Body of pancreas (tissue), 4 donors: ENCODE results near the gene ANKRD33. TPM values are rescaled to one million over a fixed set of nuclear protein-coding genes. Genes with fewer than 3 reads are reported as not detected.
A peak's percentile ranks its signal among the peaks of the same experiment; 100 is the strongest.

Experiments
- ATAC-seq: fragments of 150-250 bp; one replicate; pipeline ENCODE4 v1.9.1; 2016
- DNase-seq, 4 donors: peaks; one replicate each; pipeline ENCODE4 v3.0.0-alpha.2; 2019
- H3K27ac ChIP-seq, 4 donors: fragments of 200-600 bp; sonication (generic); 1 replicate in 3 of 4; 2 replicates in 1 of 4; pipeline versions ENCODE4 v1.5.1 to v1.6.1; 2016 to 2019; ENCODE audit warnings: mild to moderate bottlenecking in 1 of 4, mixed read lengths in 1 of 4, moderate library complexity in 1 of 4
- H3K27me3 ChIP-seq, 2 donors: fragments of 200-600 bp; sonication (generic); one replicate each; pipeline ENCODE4 v1.6.0; 2016; ENCODE audit warnings: mild to moderate bottlenecking in 1 of 2
- H3K36me3 ChIP-seq, 2 donors: fragments of 200-600 bp; sonication (generic); replicated peaks in 1 of 2; 2 replicates each; pipeline ENCODE4 v1.5.1; 2016; ENCODE audit warnings: low read depth in 2 of 2; ENCODE audit not compliant: insufficient read depth in 1 of 2
- H3K4me1 ChIP-seq: fragments of 200-600 bp; sonication (generic); one replicate; pipeline ENCODE4 v1.6.0; 2016
- H3K4me3 ChIP-seq, 2 donors: fragments of 200-600 bp; sonication (generic); 1 replicate in 1 of 2; 2 replicates in 1 of 2; pipeline ENCODE4 v1.5.1; 2016 to 2019
- H3K9me3 ChIP-seq, 3 donors: fragments of 200-600 bp; sonication (generic); 1 replicate in 2 of 3; 2 replicates in 1 of 3; pipeline ENCODE4 v1.5.1; 2016
- CTCF ChIP-seq, 7 experiments: fragments of 450-650 bp in 4 of 7; fragments of 200-600 bp in 3 of 7; sonication (generic) in 3 of 7; IDR thresholded peaks; one replicate each; pipeline ENCODE4 v1.5.1; 2016 to 2019; ENCODE audit warnings: antibody characterized with exemption in 7 of 7
- POLR2A ChIP-seq, 3 donors: fragments of 450-650 bp; IDR thresholded peaks; one replicate each; pipeline ENCODE4 v1.6.1; 2016; ENCODE audit warnings: antibody characterized with exemption in 3 of 3, mild to moderate bottlenecking in 2 of 3
- WGBS, 2 donors: methylation state at CpG; one replicate each; pipeline ENCODE4 v1.1.5; 2017; 5-methylcytosine and 5-hydroxymethylcytosine counted together
- intact Hi-C: fragments of 100-400 bp; cut with DNase I; formaldehyde crosslinking; loops from one replicate; pipeline ENCODE4 v1.15.1; 2023
- total RNA-seq, 2 donors: library from RNA; depleted of rRNA; stranded (reverse); fragments of >200 nt; gene quantifications; one replicate each; pipeline ENCODE4 v1.1.0, GENCODE V29; 2016

Gene ANKRD33
- total RNA-seq, 2 donors from 2014 or later: not detected

GRCh38 chr12:51921017-51921725, 33.3 kb downstream of the ANKRD33 start:
- ATAC-seq (no peak), DNase-seq (no peak)
- WGBS, 2 donors: 69 to 77% methylated on average over 5 to 7 of the region's 7 CpGs
- peaks cover 27% of the 10 kb centered on the region for H3K4me1 ChIP-seq
- H3K4me3 ChIP-seq: no peak overlapping the region
- no peaks in the 10 kb centered on the region for H3K9me3 ChIP-seq
- H3K27me3 ChIP-seq: no peaks in the 10 kb centered on the region
- intact Hi-C loops: loop anchor here (5.0 kb wide), 1 partner anchor 51 kb away; no protein-coding TSS in a partner anchor
- TF ChIP-seq CTCF (IDR thresholded peaks at IDR 0.05) (no peak), POLR2A (IDR thresholded peaks at IDR 0.05) (no peak)
- no peak overlapping the region for H3K27ac ChIP-seq
- H3K36me3 ChIP-seq: no peaks in the 10 kb centered on the region

- ATAC-seq (no peak), DNase-seq (no peak)
- Histone ChIP-seq H3K27ac (peak overlapping the region in 3 of 4 donors; percentile 2 to 73 (median 52)), H3K36me3 (no peaks in the 10 kb centered on the region), H3K4me1 (peaks cover 27% of the 10 kb centered on the region), H3K27me3 (no peaks in the 10 kb centered on the region), H3K4me3 (no peak overlapping the region), H3K9me3 (no peaks in the 10 kb centered on the region)
- intact Hi-C loops: loop anchor here (5.0 kb wide), 1 partner anchor 50 kb away; no protein-coding TSS in a partner anchor
- 88 to 92% methylated on average over 2 of the region's 2 CpGs for WGBS, 2 donors
- TF ChIP-seq POLR2A (IDR thresholded peaks at IDR 0.05) (no peak), CTCF (IDR thresholded peaks at IDR 0.05) (no peak)
Measured at GRCh38 chr12:51922146-51922545, 34.2 kb downstream of the ANKRD33 start.

GRCh38 chr12:51922762-51923505, 35.0 kb downstream of the ANKRD33 start:
- ATAC-seq (peak; percentile 65), DNase-seq (peak; percentile 23 to 74 (median 46))
- intact Hi-C loops: loop anchor here (5.0 kb wide), 1 partner anchor 49 kb away; no protein-coding TSS in a partner anchor
- no peaks in the 10 kb centered on the region for H3K36me3 ChIP-seq
- H3K27me3 ChIP-seq: no peaks in the 10 kb centered on the region
- H3K9me3 ChIP-seq: no peaks in the 10 kb centered on the region
- TF ChIP-seq CTCF (IDR thresholded peaks at IDR 0.05) (no peak), POLR2A (IDR thresholded peaks at IDR 0.05) (no peak)
- H3K4me1 ChIP-seq: peaks cover 27% of the 10 kb centered on the region
- 46 to 56% methylated on average over 12 to 16 of the region's 16 CpGs for WGBS, 2 donors
- H3K4me3 ChIP-seq: no peak overlapping the region
- H3K27ac ChIP-seq: peak overlapping the region; percentile 2 to 73 (median 37)

- Histone ChIP-seq H3K4me3 (no peak overlapping the region), H3K9me3 (no peaks in the 10 kb centered on the region), H3K27ac (peak overlapping the region in 2 of 4 donors; percentile 22 to 52), H3K4me1 (peaks cover 27% of the 10 kb centered on the region), H3K27me3 (no peaks in the 10 kb centered on the region), H3K36me3 (no peaks in the 10 kb centered on the region)
- peak; percentile 39 to 55 (median 48) for DNase-seq
- intact Hi-C loops: loop anchor here (5.0 kb wide), 1 partner anchor 49 kb away; no protein-coding TSS in a partner anchor
- ATAC-seq: peak; percentile 60
- 23 to 54% methylated on average over 14 to 28 of the region's 31 CpGs for WGBS, 2 donors
- TF ChIP-seq POLR2A (IDR thresholded peaks at IDR 0.05): no peak
- peak; percentile 53 to 84 (median 65) for TF ChIP-seq CTCF (IDR thresholded peaks at IDR 0.05)
Measured at GRCh38 chr12:51923506-51924365, 35.8 kb downstream of the ANKRD33 start.
